ENCODE data around the gene PTRH2. TPM values are rescaled to one million over a fixed set of nuclear protein-coding genes. Genes with fewer than 3 reads are reported as not detected.

Gene PTRH2
- total and polyA plus RNA-seq, 2 donors (not counting 3 experiments of a cell fraction or from before 2014, with no cell fraction given) = 40.1 to 46.7 TPM

GRCh38 chr17:59752446-59752845 lies 45.2 kb upstream of the PTRH2 start:
- no peak overlapping the region for H3K9ac ChIP-seq (replicated peaks; ENCODE audit: extremely low read depth, insufficient read depth, low read length)
- POLR2A ChIA-PET = interaction anchor here (0.6 to 4.8 kb wide), 3 partner anchors 89 to 491 kb away, joined by 3 to 224 read pairs (median 14); no protein-coding TSS in a partner anchor
- peaks cover 43% of the 10 kb centered on the region for H3K4me1 ChIP-seq (ENCODE audit: control insufficient read depth, extremely low read depth, insufficient read depth, low read length)
- no peaks in the 10 kb centered on the region for H3K9me3 ChIP-seq (replicated peaks; ENCODE audit: control insufficient read depth, insufficient read depth, low read length)
- no peaks in the 10 kb centered on the region for H3K36me3 ChIP-seq (ENCODE audit: control insufficient read depth in 2 of 2, extremely low read depth in 1 of 2, insufficient read depth in 2 of 2, low read length in 2 of 2)
- TF ChIP-seq FOS (IDR thresholded peaks at IDR 0.05; ENCODE audit: borderline replicate concordance, insufficient read depth, low read length) (no peak), MYC (IDR thresholded peaks at IDR 0.05; ENCODE audit: low read depth, low read length) (no peak), GATA2 (IDR thresholded peaks at IDR 0.05; ENCODE audit: insufficient read depth, insufficient read length, low read depth, low read length) (no peak)
- peaks cover 13% of the 10 kb centered on the region for H3K79me2 ChIP-seq (ENCODE audit: control insufficient read depth, insufficient read depth, low read length)
- no peak overlapping the region for H2AFZ ChIP-seq (ENCODE audit: low read depth, low read length)
- H3K27ac ChIP-seq (ENCODE audit: insufficient read depth, low read depth, low read length) = no peak overlapping the region
- H3K4me2 ChIP-seq (ENCODE audit: insufficient read depth, low read length) = no peak overlapping the region
- dilution Hi-C loops (cut with MboI; ENCODE audit: extremely low pct_ligation_motif_present, low sequenced_read_pairs) = no loop called here
- H3K9me1 ChIP-seq (replicated peaks; ENCODE audit: control insufficient read depth, extremely low read depth, insufficient read depth, low read length) = no peaks in the 10 kb centered on the region
- DNase-seq (ENCODE audit: low read depth, low spot score) (no peak), FAIRE-seq (no peak)
- no peak overlapping the region for H3K4me3 ChIP-seq (replicated peaks in 1 of 3; ENCODE audit: insufficient read depth in 1 of 3, low read depth in 1 of 3, low read length in 3 of 3)
- no peaks in the 10 kb centered on the region for H4K20me1 ChIP-seq (replicated peaks; ENCODE audit: control insufficient read depth, extremely low read depth, insufficient read depth, low read length)
- no peaks in the 10 kb centered on the region for H3K27me3 ChIP-seq (ENCODE audit: control insufficient read depth in 2 of 2, insufficient read depth in 2 of 2, low read length in 2 of 2)
- CTCF ChIA-PET = interaction anchor here (0.7 to 5.1 kb wide), 12 partner anchors 17 to 162 kb away, joined by 3 to 110 read pairs (median 6); no protein-coding TSS in a partner anchor
- BruUV-seq (replicated peaks) = no TSS peak
- intact Hi-C loops (cut with micrococcal nuclease) = no loop called here

DNA sequence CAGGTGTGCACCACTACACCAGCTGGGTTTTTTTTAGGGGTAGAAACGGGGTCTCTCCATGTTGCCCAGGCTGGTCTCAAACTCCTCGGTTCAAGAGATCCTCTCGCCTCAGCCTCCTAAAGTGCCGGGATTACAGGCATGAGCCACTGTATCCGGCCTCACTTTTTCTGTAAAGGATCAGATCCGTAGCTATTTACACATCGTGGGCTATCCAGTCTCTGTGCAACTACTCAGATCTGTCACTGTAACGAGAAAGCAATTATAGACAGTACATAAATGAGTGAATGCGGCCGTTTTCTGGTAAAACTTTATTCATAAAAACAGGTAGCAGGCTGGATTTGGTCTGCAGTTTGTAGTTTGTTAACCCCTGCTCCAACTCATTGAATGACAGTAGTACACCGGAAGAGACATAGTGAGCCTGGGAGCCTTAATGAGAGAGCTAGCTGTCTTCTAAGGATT lies 44.8 kb upstream of the PTRH2 start:
- Histone ChIP-seq H2AFZ (ENCODE audit: low read depth, low read length) (no peak overlapping the region), H3K4me1 (ENCODE audit: control insufficient read depth, extremely low read depth, insufficient read depth, low read length) (peaks cover 38% of the 10 kb centered on the region), H3K27me3 (ENCODE audit: control insufficient read depth in 2 of 2, insufficient read depth in 2 of 2, low read length in 2 of 2) (no peaks in the 10 kb centered on the region), H3K9ac (replicated peaks; ENCODE audit: extremely low read depth, insufficient read depth, low read length) (no peak overlapping the region), H3K36me3 (ENCODE audit: control insufficient read depth in 2 of 2, extremely low read depth in 1 of 2, insufficient read depth in 2 of 2, low read length in 2 of 2) (no peaks in the 10 kb centered on the region), H3K4me2 (ENCODE audit: insufficient read depth, low read length) (no peak overlapping the region), H3K9me3 (replicated peaks; ENCODE audit: control insufficient read depth, insufficient read depth, low read length) (no peaks in the 10 kb centered on the region), H3K27ac (ENCODE audit: insufficient read depth, low read depth, low read length) (no peak overlapping the region), H3K9me1 (replicated peaks; ENCODE audit: control insufficient read depth, extremely low read depth, insufficient read depth, low read length) (no peaks in the 10 kb centered on the region), H4K20me1 (replicated peaks; ENCODE audit: control insufficient read depth, extremely low read depth, insufficient read depth, low read length) (no peaks in the 10 kb centered on the region), H3K4me3 (replicated peaks in 1 of 3; ENCODE audit: insufficient read depth in 1 of 3, low read depth in 1 of 3, low read length in 3 of 3) (no peak overlapping the region), H3K79me2 (ENCODE audit: control insufficient read depth, insufficient read depth, low read length) (peaks cover 13% of the 10 kb centered on the region)
- POLR2A ChIA-PET = interaction anchor here (4.8 kb wide), 1 partner anchor 90 kb away, joined by 224 read pairs; no protein-coding TSS in a partner anchor
- dilution Hi-C loops (cut with MboI; ENCODE audit: extremely low pct_ligation_motif_present, low sequenced_read_pairs) (no loop called here), intact Hi-C loops (cut with micrococcal nuclease) (no loop called here)
- TF ChIP-seq POLR2A (IDR thresholded peaks at IDR 0.05; ENCODE audit: low read depth, low read length) (no peak), JUN (IDR thresholded peaks at IDR 0.05; ENCODE audit: borderline replicate concordance, insufficient read depth, insufficient read length, low read depth) (no peak), MAX (IDR thresholded peaks at IDR 0.05; ENCODE audit: insufficient read depth, insufficient read length) (no peak), FOS (IDR thresholded peaks at IDR 0.05; ENCODE audit: borderline replicate concordance, insufficient read depth, low read length) (no peak), GATA2 (IDR thresholded peaks at IDR 0.05; ENCODE audit: insufficient read depth, insufficient read length, low read depth, low read length) (no peak), EZH2 (IDR thresholded peaks at IDR 0.05; ENCODE audit: borderline replicate concordance, low read depth, low read length, severe bottlenecking) (no peak), POLR2AphosphoS5 (IDR thresholded peaks at IDR 0.05; ENCODE audit: insufficient read depth, low read depth, low read length) (no peak), MYC (IDR thresholded peaks at IDR 0.05; ENCODE audit: low read depth, low read length) (no peak)
- TF ChIP-seq, protein P1, sequence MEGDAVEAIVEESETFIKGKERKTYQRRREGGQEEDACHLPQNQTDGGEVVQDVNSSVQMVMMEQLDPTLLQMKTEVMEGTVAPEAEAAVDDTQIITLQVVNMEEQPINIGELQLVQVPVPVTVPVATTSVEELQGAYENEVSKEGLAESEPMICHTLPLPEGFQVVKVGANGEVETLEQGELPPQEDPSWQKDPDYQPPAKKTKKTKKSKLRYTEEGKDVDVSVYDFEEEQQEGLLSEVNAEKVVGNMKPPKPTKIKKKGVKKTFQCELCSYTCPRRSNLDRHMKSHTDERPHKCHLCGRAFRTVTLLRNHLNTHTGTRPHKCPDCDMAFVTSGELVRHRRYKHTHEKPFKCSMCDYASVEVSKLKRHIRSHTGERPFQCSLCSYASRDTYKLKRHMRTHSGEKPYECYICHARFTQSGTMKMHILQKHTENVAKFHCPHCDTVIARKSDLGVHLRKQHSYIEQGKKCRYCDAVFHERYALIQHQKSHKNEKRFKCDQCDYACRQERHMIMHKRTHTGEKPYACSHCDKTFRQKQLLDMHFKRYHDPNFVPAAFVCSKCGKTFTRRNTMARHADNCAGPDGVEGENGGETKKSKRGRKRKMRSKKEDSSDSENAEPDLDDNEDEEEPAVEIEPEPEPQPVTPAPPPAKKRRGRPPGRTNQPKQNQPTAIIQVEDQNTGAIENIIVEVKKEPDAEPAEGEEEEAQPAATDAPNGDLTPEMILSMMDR (IDR thresholded peaks at IDR 0.05; ENCODE audit: extremely low read depth in 1 of 2, insufficient read depth in 1 of 2, low read depth in 1 of 2, low read length in 2 of 2) = no peak
- DNase-seq (ENCODE audit: low read depth, low spot score) (no peak), FAIRE-seq (no peak)
- BruUV-seq (replicated peaks) = no TSS peak
- CTCF ChIA-PET = interaction anchor here (1.0 to 5.1 kb wide), 9 partner anchors 18 to 162 kb away, joined by 3 to 110 read pairs (median 5); no protein-coding TSS in a partner anchor

Measured in endothelial cell of umbilical vein (primary cell).